NCI-H446 (cell line): ENCODE results near the gene EHD4.

ENCODE experiments used
- DNase-seq, 2 experiments: peaks; one replicate each; lab custom pipeline; 2025; lab: John Stamatoyannopoulos, UW

EHD4 gene

DNA sequence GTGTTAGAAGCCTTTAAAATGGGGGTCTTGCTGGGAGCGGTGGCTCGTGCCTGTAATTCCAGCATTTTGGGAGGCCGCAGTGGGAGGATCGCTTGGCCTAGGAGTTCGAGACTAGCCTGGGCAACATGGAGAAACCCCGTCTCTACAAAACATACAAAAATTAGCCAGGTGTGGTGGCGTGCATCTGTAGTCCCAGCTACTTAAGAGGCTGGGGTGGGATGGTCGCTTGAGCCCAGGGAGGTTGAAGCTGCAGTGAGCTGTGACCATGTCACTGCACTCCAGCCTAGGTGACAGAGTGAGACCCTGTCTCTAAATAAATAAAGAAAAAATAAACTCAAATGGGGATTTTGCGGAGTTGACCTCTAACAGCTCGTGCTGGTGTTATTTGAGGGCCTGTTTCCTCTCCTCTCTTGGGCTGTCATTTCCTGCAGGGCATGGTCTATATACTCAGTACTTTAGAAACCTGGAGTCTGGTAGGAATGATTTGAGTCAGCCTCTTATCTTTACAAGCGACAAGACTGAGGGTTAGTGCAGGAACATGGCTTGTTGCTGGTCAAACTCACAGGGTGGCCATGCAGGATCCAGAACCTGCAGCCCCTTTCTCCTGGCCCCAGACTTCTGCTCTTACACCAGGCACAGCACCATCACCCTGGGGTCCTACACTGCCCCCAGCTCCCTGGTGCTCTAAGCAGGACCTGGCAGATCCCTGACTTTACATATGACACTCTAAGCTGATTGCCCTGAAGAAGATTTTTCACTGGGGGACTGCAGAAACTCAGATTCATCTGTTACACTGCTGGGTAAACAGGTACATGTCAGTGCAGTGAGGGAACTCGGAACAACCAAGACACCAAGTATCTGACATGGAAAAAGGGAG, 15.1 kb downstream of the EHD4 start:
- DNase-seq = no peak

DNA sequence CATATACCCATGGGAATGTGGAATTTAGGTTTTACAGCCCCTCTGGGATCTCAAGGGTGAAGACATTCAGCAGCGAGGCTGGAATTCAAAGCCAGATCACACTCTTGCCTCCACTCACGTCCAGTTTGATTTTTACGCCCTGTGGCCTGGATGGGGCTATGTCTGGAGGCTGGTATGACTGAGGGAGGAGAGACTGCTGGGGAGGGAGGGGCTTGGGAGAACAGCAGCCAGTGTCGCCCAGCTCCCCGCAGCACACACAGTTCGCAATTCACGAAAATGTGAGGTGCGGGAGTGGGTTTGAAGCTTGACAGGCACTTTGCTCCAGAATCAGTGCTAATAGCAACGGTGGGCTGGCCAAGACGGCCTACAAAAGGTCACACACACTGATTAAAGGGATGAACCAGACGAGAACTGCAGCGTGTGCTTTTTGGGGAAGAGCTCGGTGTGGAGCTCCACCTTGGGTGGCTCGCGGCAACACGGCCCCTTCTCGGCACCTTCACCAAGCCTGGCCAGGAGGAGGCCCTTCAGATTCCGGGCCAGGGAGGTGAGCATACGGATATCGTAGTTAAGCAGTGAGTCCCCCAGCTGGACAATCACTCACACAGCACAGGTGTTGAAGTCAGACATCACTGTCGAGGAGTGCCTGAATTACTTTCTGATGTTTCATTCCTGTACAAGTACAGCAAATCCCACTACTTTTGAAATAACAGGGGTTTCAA, 16.4 kb downstream of the EHD4 start:
- no peak for DNase-seq

DNA sequence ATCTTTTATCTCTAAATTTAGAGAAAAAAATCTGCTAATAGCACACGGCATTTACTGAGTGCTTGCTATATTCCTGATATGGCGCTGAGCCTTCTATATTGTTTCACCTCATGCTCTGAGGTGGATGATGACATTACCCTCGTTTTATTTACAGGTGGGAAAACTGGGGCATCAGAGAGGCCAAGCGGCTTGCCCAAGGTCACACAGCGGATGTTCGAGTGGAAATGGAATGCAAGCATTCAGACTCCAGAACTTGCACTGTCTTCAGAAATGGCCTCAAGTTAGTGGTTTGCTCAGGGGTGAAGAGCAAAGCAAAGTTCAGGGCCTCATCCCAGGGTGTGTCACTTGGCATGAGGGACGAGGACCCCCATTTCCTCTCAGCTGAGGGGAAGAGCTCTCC, 17.3 kb downstream of the EHD4 start:
- DNase-seq = no peak

- no peak for DNase-seq
Observed at GRCh38 chr15:41954036-41954435, 18.3 kb downstream of the EHD4 start.

- no peak for DNase-seq
Observed at GRCh38 chr15:41952013-41952563, 20.3 kb downstream of the EHD4 start.

- no peak for DNase-seq
Observed at GRCh38 chr15:41951571-41951970, 20.8 kb downstream of the EHD4 start.

DNA sequence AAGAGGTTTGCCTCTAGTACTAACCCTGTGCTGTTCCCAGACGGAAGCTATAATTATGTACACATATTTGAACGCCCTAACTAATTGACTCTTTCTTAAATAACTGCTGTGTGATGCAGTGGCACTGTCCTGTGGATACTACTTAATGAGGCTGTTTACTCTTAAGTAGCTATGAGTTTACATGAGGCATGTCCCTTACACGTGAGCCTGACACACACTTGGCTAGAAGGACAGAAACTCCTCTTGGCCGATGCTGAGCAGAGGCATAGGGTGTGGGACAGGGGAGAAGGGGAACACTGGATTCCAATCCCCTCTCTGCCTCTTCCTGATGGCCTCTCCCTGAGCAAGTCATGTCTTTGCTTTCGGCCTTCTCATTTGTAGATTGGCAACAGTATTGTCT, 21.9 kb downstream of the EHD4 start:
- no peak for DNase-seq

GRCh38 chr15:41950127-41950483, 22.3 kb downstream of the EHD4 start:
- DNase-seq = no peak

GRCh38 chr15:41949401-41950126, 22.8 kb downstream of the EHD4 start:
- DNase-seq = no peak

- DNase-seq = no peak
Observed at GRCh38 chr15:41948490-41948889, 23.9 kb downstream of the EHD4 start.

GRCh38 chr15:41946970-41947369, 25.4 kb downstream of the EHD4 start:
- DNase-seq = no peak

GRCh38 chr15:41945731-41946130, 26.6 kb downstream of the EHD4 start:
- no peak for DNase-seq

GRCh38 chr15:41945221-41945620, 27.1 kb downstream of the EHD4 start:
- DNase-seq = no peak

GRCh38 chr15:41944313-41944940, 27.9 kb downstream of the EHD4 start:
- DNase-seq = no peak

- no peak for DNase-seq
Observed at GRCh38 chr15:41943543-41944312, 28.6 kb downstream of the EHD4 start.

DNA sequence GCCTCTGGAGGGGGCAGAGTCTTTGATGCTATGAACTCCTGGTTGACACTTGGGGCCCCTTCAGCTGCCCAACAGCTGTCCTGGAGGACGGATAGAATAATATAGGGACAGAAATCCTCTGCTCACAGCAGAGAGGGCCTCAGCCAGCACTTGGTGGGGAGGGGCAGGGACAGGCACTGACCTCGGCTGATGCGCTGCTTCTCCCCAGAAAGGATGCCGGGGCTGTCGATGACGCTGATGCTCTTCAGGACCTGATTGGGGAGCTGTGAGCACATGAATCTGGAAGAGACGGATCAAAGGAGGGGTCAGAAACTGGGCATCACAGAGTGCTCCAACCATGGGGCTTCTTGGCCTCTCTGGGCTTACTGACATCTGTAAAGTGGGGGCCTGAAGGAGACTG, 29.5 kb downstream of the EHD4 start:
- no peak for DNase-seq

GRCh38 chr15:41941644-41942415, 30.5 kb downstream of the EHD4 start:
- no peak for DNase-seq

GRCh38 chr15:41940441-41940857, 31.9 kb downstream of the EHD4 start:
- no peak for DNase-seq

- no peak for DNase-seq
Observed at GRCh38 chr15:41939986-41940385, 32.4 kb downstream of the EHD4 start.

GRCh38 chr15:41937568-41937923, 34.8 kb downstream of the EHD4 start:
- DNase-seq = no peak
